Neuronal stem cell (in vitro differentiated cells): ENCODE measurements around the gene TMEM61.
A peak's percentile ranks its signal among the peaks of the same experiment; 100 is the strongest.

Source experiments
- DNase-seq: peaks from one replicate; pipeline ENCODE4 v3.0.0-alpha.2; 2013; ENCODE audit warnings: low spot score
- H2AFZ ChIP-seq: one replicate; pipeline ENCODE4 v1.6.1; 2013; ENCODE audit warnings: mild to moderate bottlenecking, low read length, inconsistent platforms
- H2AK5ac ChIP-seq: 2 replicates; pipeline ENCODE4 v1.6.1; 2013; ENCODE audit warnings: low read depth, mild to moderate bottlenecking, inconsistent platforms, low read length, moderate library complexity, mixed read lengths
- H2BK120ac ChIP-seq: 2 replicates; pipeline ENCODE4 v1.6.1; 2013; ENCODE audit warnings: low read depth, mild to moderate bottlenecking, inconsistent platforms, low read length, moderate library complexity, mixed read lengths
- H2BK12ac ChIP-seq: one replicate; pipeline ENCODE4 v1.6.1; 2013; ENCODE audit warnings: low read length, inconsistent platforms
- H2BK15ac ChIP-seq: 2 replicates; pipeline ENCODE4 v1.6.1; 2013; ENCODE audit warnings: mild to moderate bottlenecking, low read length, inconsistent platforms, mixed read lengths
- H2BK5ac ChIP-seq: one replicate; pipeline ENCODE4 v1.6.1; 2013; ENCODE audit warnings: inconsistent platforms, mild to moderate bottlenecking, low read length, moderate library complexity
- H3K14ac ChIP-seq: one replicate; pipeline ENCODE4 v1.6.1; 2013; ENCODE audit warnings: low read length, inconsistent platforms
- H3K18ac ChIP-seq: 2 replicates; pipeline ENCODE4 v1.6.1; 2013; ENCODE audit warnings: low read length, inconsistent platforms
- H3K23ac ChIP-seq: 2 replicates; pipeline ENCODE4 v1.6.1; 2013; ENCODE audit warnings: low read depth, mild to moderate bottlenecking, mixed read lengths, low read length, inconsistent platforms; ENCODE audit not compliant: poor library complexity
- H3K27ac ChIP-seq: replicated peaks from 3 replicates; pipeline ENCODE4 v1.5.1; 2013; ENCODE audit warnings: low read length, inconsistent platforms
- H3K27me3 ChIP-seq, 3 experiments: 2 replicates each; pipeline ENCODE4 v1.6.1; 2013; ENCODE audit warnings: low read length in 3 of 3, mild to moderate bottlenecking in 2 of 3, inconsistent platforms in 1 of 3, low read depth in 1 of 3, mixed read lengths in 1 of 3, moderate library complexity in 1 of 3; ENCODE audit not compliant: control insufficient read depth in 3 of 3, insufficient read depth in 3 of 3
- H3K36me3 ChIP-seq, 2 donors: replicated peaks in 1 of 2; 2 replicates each; pipeline ENCODE4 v1.6.1; 2013; ENCODE audit warnings: low read length in 2 of 2; ENCODE audit not compliant: control insufficient read depth in 2 of 2, insufficient read depth in 2 of 2
- H3K4ac ChIP-seq: 2 replicates; pipeline ENCODE4 v1.6.1; 2013; ENCODE audit warnings: inconsistent platforms, mild to moderate bottlenecking, low read length, moderate library complexity
- H3K4me1 ChIP-seq, 2 donors: 1 replicate in 1 of 2; 2 replicates in 1 of 2; pipeline ENCODE4 v1.6.1; 2013; ENCODE audit warnings: low read length in 2 of 2, low read depth in 1 of 2; ENCODE audit not compliant: control insufficient read depth in 2 of 2, insufficient read depth in 1 of 2
- H3K4me2 ChIP-seq: one replicate; pipeline ENCODE4 v1.6.1; 2013; ENCODE audit warnings: mild to moderate bottlenecking, low read length, inconsistent platforms; ENCODE audit not compliant: insufficient read depth, poor library complexity, severe bottlenecking
- H3K4me3 ChIP-seq, 2 donors: 2 replicates each; pipeline ENCODE4 v1.5.1; 2013; ENCODE audit warnings: low read length in 2 of 2, mild to moderate bottlenecking in 2 of 2, inconsistent platforms in 1 of 2, moderate library complexity in 1 of 2
- H3K79me1 ChIP-seq: one replicate; pipeline ENCODE4 v1.6.1; 2013; ENCODE audit warnings: low read depth, mild to moderate bottlenecking, inconsistent platforms, low read length, moderate library complexity
- H3K9ac ChIP-seq: one replicate; pipeline ENCODE4 v1.6.1; 2013; ENCODE audit warnings: mild to moderate bottlenecking, low read depth, low read length, inconsistent platforms; ENCODE audit not compliant: poor library complexity
- H3K9me3 ChIP-seq, 2 donors: replicated peaks in 1 of 2; 2 replicates each; pipeline versions ENCODE3 to v1.6.1; 2013; ENCODE audit warnings: low read length in 2 of 2, mild to moderate bottlenecking in 2 of 2, inconsistent platforms in 1 of 2, low read depth in 1 of 2, mixed read lengths in 1 of 2, moderate library complexity in 1 of 2; ENCODE audit not compliant: control insufficient read depth in 2 of 2, insufficient read depth in 1 of 2
- H4K8ac ChIP-seq: one replicate; pipeline ENCODE4 v1.6.1; 2013; ENCODE audit warnings: low read depth, mild to moderate bottlenecking, inconsistent platforms, low read length, moderate library complexity
- H4K91ac ChIP-seq: one replicate; pipeline ENCODE4 v1.6.1; 2013; ENCODE audit warnings: low read length, low read depth, mild to moderate bottlenecking, inconsistent platforms; ENCODE audit not compliant: poor library complexity
- WGBS, 2 donors: extraction: QIAGEN DNeasy Blood & Tissue Kit; methylation state at CpG; one replicate each; pipeline ENCODE4 v1.1.7; 2013; ENCODE audit warnings: missing lambda C conversion rate in 2 of 2, mixed read lengths in 1 of 2; ENCODE audit not compliant: insufficient read length in 2 of 2, insufficient replicate concordance in 1 of 2; ENCODE audit errors: extremely low coverage in 2 of 2; 5-methylcytosine and 5-hydroxymethylcytosine counted together

Gene TMEM61

DNA sequence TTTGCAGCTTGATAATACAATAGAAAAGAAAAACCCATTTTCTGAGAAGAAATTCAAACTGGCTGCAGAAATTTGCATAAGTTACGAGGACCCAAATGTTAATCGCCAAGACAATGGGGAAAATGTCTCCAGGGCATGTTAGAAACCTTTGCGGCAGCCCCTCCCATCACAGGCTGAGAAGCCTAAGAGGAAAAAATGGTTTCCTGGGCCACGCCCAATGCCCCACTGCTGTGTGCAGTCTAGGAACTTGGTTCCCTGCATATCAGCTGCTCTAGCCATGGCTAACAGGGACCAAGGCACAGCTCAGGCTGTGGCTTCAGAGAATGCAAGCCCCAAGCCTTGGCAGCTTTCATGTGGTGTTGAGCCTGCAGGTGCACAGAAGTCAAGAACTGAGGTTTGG lies 37.5 kb upstream of the TMEM61 start:
- no peak overlapping the region for H3K9ac ChIP-seq
- H2BK12ac ChIP-seq = no peak overlapping the region
- H3K18ac ChIP-seq = no peak overlapping the region
- no peak for DNase-seq
- no peak overlapping the region for H3K14ac ChIP-seq
- peaks cover 0 to 7% (median 0%) of the 10 kb centered on the region in 3 experiments for H3K27me3 ChIP-seq
- no peak overlapping the region for H2BK15ac ChIP-seq
- no peak overlapping the region for H2BK120ac ChIP-seq
- no peak overlapping the region for H2BK5ac ChIP-seq
- no CpG with 5 or more reads among the region's 4 CpGs for WGBS, 2 donors
- no peak overlapping the region for H3K27ac ChIP-seq
- no peak overlapping the region for H2AK5ac ChIP-seq
- H4K91ac ChIP-seq = peak overlapping the region; percentile 16
- H3K4me1 ChIP-seq = peaks cover 0 to 9% of the 10 kb centered on the region in 2 donors
- peaks cover 0 to 1% of the 10 kb centered on the region in 2 donors for H3K9me3 ChIP-seq
- H3K4me3 ChIP-seq = no peak overlapping the region
- H2AFZ ChIP-seq = no peak overlapping the region
- no peaks in the 10 kb centered on the region for H3K36me3 ChIP-seq
- H3K79me1 ChIP-seq = no peaks in the 10 kb centered on the region
- H4K8ac ChIP-seq = no peak overlapping the region
- no peak overlapping the region for H3K23ac ChIP-seq
- H3K4ac ChIP-seq = no peak overlapping the region
- no peak overlapping the region for H3K4me2 ChIP-seq

DNA sequence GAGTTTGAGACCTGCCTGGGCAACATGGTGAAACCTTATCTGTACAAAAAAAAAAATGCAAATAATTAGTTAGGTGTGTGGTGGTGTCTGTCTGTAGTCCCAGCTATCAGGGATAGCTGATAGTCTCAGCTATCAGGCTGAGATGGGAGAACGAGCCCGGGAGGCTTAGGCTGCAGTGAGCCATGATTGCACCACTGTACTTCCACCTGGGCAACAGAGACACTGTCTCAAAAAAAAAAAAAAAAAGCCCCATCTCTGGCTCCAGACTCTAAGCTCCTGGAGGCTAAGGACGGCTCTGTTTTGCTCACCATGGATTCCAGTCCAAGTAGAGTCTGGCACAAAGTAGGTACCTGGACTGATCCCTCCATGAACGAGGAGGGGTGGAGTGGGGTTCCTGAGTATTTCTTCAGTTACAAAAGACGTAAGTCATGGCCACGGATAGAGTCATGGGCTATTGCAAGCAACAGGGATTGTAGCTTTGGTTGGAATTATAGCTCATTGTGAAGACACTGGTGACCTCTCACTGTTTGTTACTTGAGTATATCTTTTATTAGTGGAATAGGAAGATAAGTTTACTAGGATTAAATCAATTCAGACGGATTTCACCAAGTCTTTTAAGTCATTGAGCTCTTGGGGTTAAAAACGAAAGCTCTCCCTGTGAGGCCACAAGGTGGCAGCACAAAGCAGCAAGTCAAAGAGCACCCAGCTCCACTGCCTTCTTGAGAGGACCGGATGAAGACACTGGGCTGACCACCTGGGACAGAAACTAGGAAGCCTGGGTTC lies 35.6 kb upstream of the TMEM61 start:
- Histone ChIP-seq H4K91ac (no peak overlapping the region), H3K4me3 (no peak overlapping the region), H3K27me3 (peaks cover 0 to 4% (median 0%) of the 10 kb centered on the region in 3 experiments), H3K4ac (no peak overlapping the region), H3K14ac (no peak overlapping the region), H3K36me3 (no peaks in the 10 kb centered on the region), H3K4me2 (no peak overlapping the region), H3K4me1 (peaks cover 0 to 4% of the 10 kb centered on the region in 2 donors), H4K8ac (no peak overlapping the region), H3K18ac (no peak overlapping the region), H2AFZ (no peak overlapping the region), H3K9ac (no peak overlapping the region), H3K79me1 (no peaks in the 10 kb centered on the region), H2BK120ac (no peak overlapping the region), H2BK12ac (no peak overlapping the region), H3K27ac (no peak overlapping the region), H2BK15ac (no peak overlapping the region), H3K23ac (no peak overlapping the region), H2AK5ac (no peak overlapping the region), H3K9me3 (peaks cover 0 to 1% of the 10 kb centered on the region in 2 donors), H2BK5ac (no peak overlapping the region)
- DNase-seq = peak; percentile 67
- WGBS, 2 donors = no CpG with 5 or more reads among the region's 9 CpGs

- Histone ChIP-seq H3K23ac (peak overlapping the region; percentile 31), H2AFZ (no peak overlapping the region), H3K4me3 (no peak overlapping the region), H2BK15ac (no peak overlapping the region), H3K18ac (no peak overlapping the region), H2BK120ac (no peak overlapping the region), H2BK5ac (no peak overlapping the region), H3K79me1 (no peaks in the 10 kb centered on the region), H3K27ac (no peak overlapping the region), H3K4me2 (no peak overlapping the region), H3K9ac (no peak overlapping the region), H2BK12ac (no peak overlapping the region), H2AK5ac (peak overlapping the region; percentile 35), H3K4ac (peak overlapping the region; percentile 12), H3K27me3 (peaks cover 0 to 4% (median 0%) of the 10 kb centered on the region in 3 experiments), H3K9me3 (peaks cover 0 to 1% of the 10 kb centered on the region in 2 donors), H3K36me3 (no peaks in the 10 kb centered on the region), H3K14ac (no peak overlapping the region), H4K8ac (no peak overlapping the region), H3K4me1 (peaks cover under 1 to 2% of the 10 kb centered on the region in 2 donors), H4K91ac (no peak overlapping the region)
- DNase-seq = no peak
- no CpG with 5 or more reads among the region's 6 CpGs for WGBS, 2 donors
Observed at GRCh38 chr1:54945393-54945936, 35.0 kb upstream of the TMEM61 start.

DNA sequence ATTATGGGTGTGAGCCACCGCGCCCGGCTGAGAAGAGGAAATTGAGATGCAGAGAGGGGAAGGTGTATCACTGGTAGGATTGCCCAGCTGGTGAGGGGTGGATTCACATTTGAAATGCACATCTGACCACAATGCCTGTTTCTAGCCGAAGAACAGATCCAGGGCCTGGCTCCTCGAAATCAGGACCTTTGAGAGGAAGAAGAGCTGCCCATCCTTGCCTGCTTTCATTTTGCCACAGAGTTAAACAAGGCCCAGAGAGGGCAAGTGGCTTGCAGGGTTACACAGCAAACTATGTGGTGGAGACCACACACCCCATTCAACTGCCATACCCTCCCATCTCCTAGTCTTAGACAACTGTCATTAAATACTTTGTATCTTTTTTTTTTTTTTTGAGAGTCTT lies 32.9 kb upstream of the TMEM61 start:
- Histone ChIP-seq H3K23ac (no peak overlapping the region), H2BK120ac (no peak overlapping the region), H2BK15ac (no peak overlapping the region), H3K4me2 (no peak overlapping the region), H4K91ac (no peak overlapping the region), H3K27ac (no peak overlapping the region), H2AFZ (no peak overlapping the region), H3K36me3 (no peaks in the 10 kb centered on the region), H3K79me1 (no peaks in the 10 kb centered on the region), H3K18ac (no peak overlapping the region), H3K14ac (no peak overlapping the region), H4K8ac (no peak overlapping the region), H2BK5ac (no peak overlapping the region), H3K4me3 (no peak overlapping the region), H3K27me3 (peaks cover 0 to 4% (median 0%) of the 10 kb centered on the region in 3 experiments), H2AK5ac (no peak overlapping the region), H3K4ac (no peak overlapping the region), H2BK12ac (no peak overlapping the region), H3K9me3 (peaks cover 0 to 1% of the 10 kb centered on the region in 2 donors), H3K9ac (no peak overlapping the region), H3K4me1 (peaks cover 0 to 4% of the 10 kb centered on the region in 2 donors)
- no peak for DNase-seq
- WGBS, 2 donors = no CpG with 5 or more reads among the region's 5 CpGs
